HG03159 (cell line): ENCODE measurements around the gene SLC7A11.
"Not testable (repeated sequence)": the region's sequence is repeated elsewhere in the genome, so short reads cannot be mapped to it uniquely, and the experiment has no call there.

Experiments
- ATAC-seq: cut with Tn5 transposase; IDR thresholded peaks from one replicate; pipeline ENCODE4 v1.9.1; 2021; ENCODE audit warnings: mild to moderate bottlenecking, moderate library complexity; ENCODE audit not compliant: unreplicated experiment

SLC7A11 gene

GRCh38 chr4:138243369-138243768 is 1.2 kb upstream of the SLC7A11 start:
- no peak for ATAC-seq

GRCh38 chr4:138242834-138243156 is 646 bp upstream of the SLC7A11 start:
- ATAC-seq, result no peak

GRCh38 chr4:138241281-138242075 is 671 bp downstream of the SLC7A11 start:
- ATAC-seq, result peak; percentile 0

GRCh38 chr4:138239491-138239890 is 2.7 kb downstream of the SLC7A11 start:
- no peak for ATAC-seq

GRCh38 chr4:138238521-138239292 is 3.4 kb downstream of the SLC7A11 start:
- ATAC-seq, result no peak

- not testable (repeated sequence) for ATAC-seq
Observed at GRCh38 chr4:138237132-138237531, 5.0 kb downstream of the SLC7A11 start.

- no peak for ATAC-seq
Observed at GRCh38 chr4:138236037-138236436, 6.1 kb downstream of the SLC7A11 start.

GRCh38 chr4:138235419-138235952 is 6.7 kb downstream of the SLC7A11 start:
- peak; percentile 55 for ATAC-seq

GRCh38 chr4:138234248-138234647 is 7.9 kb downstream of the SLC7A11 start:
- no peak for ATAC-seq

- ATAC-seq, result no peak
Observed at GRCh38 chr4:138233313-138234034, 8.7 kb downstream of the SLC7A11 start.

GRCh38 chr4:138232364-138232763 is 9.8 kb downstream of the SLC7A11 start:
- no peak for ATAC-seq

GRCh38 chr4:138230048-138230447 is 12.1 kb downstream of the SLC7A11 start:
- no peak for ATAC-seq

- no peak for ATAC-seq
Observed at GRCh38 chr4:138229160-138229559, 13.0 kb downstream of the SLC7A11 start.

GRCh38 chr4:138226351-138226750 is 15.8 kb downstream of the SLC7A11 start:
- no peak for ATAC-seq

GRCh38 chr4:138225477-138225876 is 16.7 kb downstream of the SLC7A11 start:
- no peak for ATAC-seq

GRCh38 chr4:138224614-138225013 is 17.5 kb downstream of the SLC7A11 start:
- no peak for ATAC-seq

GRCh38 chr4:138223231-138223910 is 18.8 kb downstream of the SLC7A11 start:
- ATAC-seq, result peak; percentile 71

- no peak for ATAC-seq
Observed at GRCh38 chr4:138222046-138222445, 20.1 kb downstream of the SLC7A11 start.

- ATAC-seq, result no peak
Observed at GRCh38 chr4:138218976-138219375, 23.2 kb downstream of the SLC7A11 start.

GRCh38 chr4:138217567-138217966 is 24.6 kb downstream of the SLC7A11 start:
- no peak for ATAC-seq
